ENCODE data around the gene ERBB4.

DNA sequence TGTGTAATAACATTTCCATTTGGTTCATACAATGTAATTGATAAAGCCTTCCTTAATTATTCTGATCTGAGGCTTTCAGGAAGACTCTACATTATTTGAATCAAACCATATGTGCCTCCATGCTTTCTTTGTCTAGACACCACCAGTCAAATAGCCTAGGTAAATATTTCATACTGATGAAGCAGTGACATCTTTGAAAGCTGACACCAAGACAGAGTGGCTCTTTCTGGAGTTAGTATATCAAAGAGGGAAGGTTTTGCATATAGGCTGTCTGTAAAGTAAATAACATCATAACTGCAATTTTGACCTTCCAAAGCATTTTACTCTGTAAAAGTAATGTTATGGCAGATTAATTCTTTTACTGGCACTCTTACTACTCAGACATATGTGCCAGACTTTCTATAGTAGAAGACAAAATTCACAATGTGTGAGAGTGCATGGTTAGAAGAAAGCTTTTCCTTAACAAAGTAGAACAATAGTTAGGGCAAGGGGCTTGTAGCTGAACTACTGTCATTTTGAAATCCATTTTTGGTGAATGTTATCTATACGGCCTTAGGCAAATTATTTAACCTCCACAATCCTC, 177.3 kb downstream of the ERBB4 start:
- no peak for TF ChIP-seq EZH2phosphoT487 (IDR thresholded peaks at IDR 0.05; ENCODE audit: borderline replicate concordance, low read depth, low read length)
- TF ChIP-seq, protein P1, sequence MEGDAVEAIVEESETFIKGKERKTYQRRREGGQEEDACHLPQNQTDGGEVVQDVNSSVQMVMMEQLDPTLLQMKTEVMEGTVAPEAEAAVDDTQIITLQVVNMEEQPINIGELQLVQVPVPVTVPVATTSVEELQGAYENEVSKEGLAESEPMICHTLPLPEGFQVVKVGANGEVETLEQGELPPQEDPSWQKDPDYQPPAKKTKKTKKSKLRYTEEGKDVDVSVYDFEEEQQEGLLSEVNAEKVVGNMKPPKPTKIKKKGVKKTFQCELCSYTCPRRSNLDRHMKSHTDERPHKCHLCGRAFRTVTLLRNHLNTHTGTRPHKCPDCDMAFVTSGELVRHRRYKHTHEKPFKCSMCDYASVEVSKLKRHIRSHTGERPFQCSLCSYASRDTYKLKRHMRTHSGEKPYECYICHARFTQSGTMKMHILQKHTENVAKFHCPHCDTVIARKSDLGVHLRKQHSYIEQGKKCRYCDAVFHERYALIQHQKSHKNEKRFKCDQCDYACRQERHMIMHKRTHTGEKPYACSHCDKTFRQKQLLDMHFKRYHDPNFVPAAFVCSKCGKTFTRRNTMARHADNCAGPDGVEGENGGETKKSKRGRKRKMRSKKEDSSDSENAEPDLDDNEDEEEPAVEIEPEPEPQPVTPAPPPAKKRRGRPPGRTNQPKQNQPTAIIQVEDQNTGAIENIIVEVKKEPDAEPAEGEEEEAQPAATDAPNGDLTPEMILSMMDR (conservative IDR thresholded peaks at IDR 0.05; ENCODE audit: low read length), result no peak
